CD4-positive, alpha-beta T cell treated with Interferon alpha-2 for 1 hour (primary cell): Measurements from ENCODE around the gene LARGE2.

Experiments
- DNase-seq, 2 donors: peaks; one replicate each; pipeline ENCODE4 v3.0.0-alpha.2; 2020 to 2022

Gene LARGE2

GRCh38 chr11:45968901-45969300, 46.4 kb downstream of the LARGE2 start:
- no peak for DNase-seq

- no peak for DNase-seq
Observed at GRCh38 chr11:45973601-45974000, 51.1 kb downstream of the LARGE2 start.

DNA sequence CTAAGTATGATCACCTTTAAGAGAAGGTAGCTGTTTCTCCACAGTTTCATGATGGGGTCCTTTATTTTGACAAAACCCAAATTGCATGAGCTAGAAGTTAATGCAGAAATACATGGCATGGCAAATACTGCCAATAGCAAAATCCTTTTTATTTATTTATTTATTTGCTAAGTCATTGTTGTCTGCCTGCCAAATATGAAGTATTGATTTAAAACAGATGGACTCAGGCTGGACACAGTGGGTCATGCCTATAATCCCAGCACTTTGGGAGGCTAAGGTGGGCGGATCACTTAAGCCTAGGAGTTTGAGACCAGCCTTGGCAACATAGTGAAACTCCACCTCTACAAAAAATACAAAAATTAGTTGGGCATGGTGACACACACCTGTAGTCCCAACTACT, 52.4 kb downstream of the LARGE2 start:
- no peak for DNase-seq
